Testis (tissue), 3 donors: ENCODE data around the gene CALML5. TPM values are rescaled to one million over a fixed set of nuclear protein-coding genes. Genes with fewer than 3 reads are reported as not detected.

Source experiments
- DNase-seq: peaks from one replicate; pipeline ENCODE4 v3.0.0-alpha.2; 2019
- H3K27ac ChIP-seq, 2 donors: fragments of 200-600 bp; sonication (generic); one replicate each; pipeline ENCODE4 v1.5.1; 2019
- H3K27me3 ChIP-seq: fragments of 200-600 bp; sonication (generic); one replicate; pipeline ENCODE4 v1.5.1; 2019
- H3K36me3 ChIP-seq: fragments of 200-600 bp; sonication (generic); one replicate; pipeline ENCODE4 v1.5.1; 2017; ENCODE audit warnings: low read depth; ENCODE audit errors: missing control alignments
- H3K4me1 ChIP-seq: fragments of 200-600 bp; sonication (generic); one replicate; pipeline ENCODE4 v1.5.1; 2019
- H3K4me3 ChIP-seq, 2 donors: fragments of 200-600 bp; sonication (generic); one replicate each; pipeline ENCODE4 v1.5.1; 2017 to 2019
- H3K9me3 ChIP-seq: fragments of 200-600 bp; sonication (generic); one replicate; pipeline ENCODE4 v1.5.1; 2017
- POLR2A ChIP-seq: fragments of 450-650 bp; IDR thresholded peaks from one replicate; pipeline ENCODE4 v1.6.1; 2017; ENCODE audit warnings: antibody characterized with exemption, mild to moderate bottlenecking, moderate library complexity
- WGBS, 2 donors: methylation state at CpG; one replicate each; pipeline ENCODE4 v1.1.5; 2018; 5-methylcytosine and 5-hydroxymethylcytosine counted together
- intact Hi-C: fragments of 100-400 bp; cut with DNase I; formaldehyde crosslinking; loops from one replicate; pipeline ENCODE4 v1.15.1; 2023; ENCODE audit warnings: low total_unique reads
- polyA plus RNA-seq: library from polyadenylated mRNA; stranded (reverse); fragments of 350-450 nt; fragmentation: Illumina TruSeq; extraction: RNeasy Lipid Tissue Mini Kit (QIAGEN cat#74804); gene quantifications from one replicate; pipeline ENCODE4 v1.2.3, GENCODE V29; 2014; ENCODE audit warnings: low read depth, low replicate concordance; ENCODE audit not compliant: insufficient read depth
- total RNA-seq, 2 donors: library from RNA; depleted of rRNA; stranded (reverse); fragments of >200 nt; gene quantifications; one replicate each; pipeline ENCODE4 v1.2.3, GENCODE V29; 2016
- TF ChIP-seq, protein P1 (sequence below), 3 experiments: fragments of 450-650 bp in 2 of 3; fragments of 200-600 bp in 1 of 3; sonication (generic) in 1 of 3; IDR thresholded peaks; one replicate each; pipeline ENCODE4 v1.5.1; 2016 to 2019; ENCODE audit warnings: antibody characterized with exemption in 3 of 3, mild to moderate bottlenecking in 2 of 3, moderate library complexity in 1 of 3

Gene CALML5
- total and polyA plus RNA-seq, 3 donors from 2014 or later = 0.50 TPM; not detected in 2

- no peak overlapping the region for H3K27ac ChIP-seq
- TF ChIP-seq, protein P1, sequence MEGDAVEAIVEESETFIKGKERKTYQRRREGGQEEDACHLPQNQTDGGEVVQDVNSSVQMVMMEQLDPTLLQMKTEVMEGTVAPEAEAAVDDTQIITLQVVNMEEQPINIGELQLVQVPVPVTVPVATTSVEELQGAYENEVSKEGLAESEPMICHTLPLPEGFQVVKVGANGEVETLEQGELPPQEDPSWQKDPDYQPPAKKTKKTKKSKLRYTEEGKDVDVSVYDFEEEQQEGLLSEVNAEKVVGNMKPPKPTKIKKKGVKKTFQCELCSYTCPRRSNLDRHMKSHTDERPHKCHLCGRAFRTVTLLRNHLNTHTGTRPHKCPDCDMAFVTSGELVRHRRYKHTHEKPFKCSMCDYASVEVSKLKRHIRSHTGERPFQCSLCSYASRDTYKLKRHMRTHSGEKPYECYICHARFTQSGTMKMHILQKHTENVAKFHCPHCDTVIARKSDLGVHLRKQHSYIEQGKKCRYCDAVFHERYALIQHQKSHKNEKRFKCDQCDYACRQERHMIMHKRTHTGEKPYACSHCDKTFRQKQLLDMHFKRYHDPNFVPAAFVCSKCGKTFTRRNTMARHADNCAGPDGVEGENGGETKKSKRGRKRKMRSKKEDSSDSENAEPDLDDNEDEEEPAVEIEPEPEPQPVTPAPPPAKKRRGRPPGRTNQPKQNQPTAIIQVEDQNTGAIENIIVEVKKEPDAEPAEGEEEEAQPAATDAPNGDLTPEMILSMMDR (IDR thresholded peaks at IDR 0.05) = no peak
- TF ChIP-seq POLR2A = no peak
- H3K4me3 ChIP-seq = no peak overlapping the region
- H3K4me1 ChIP-seq = no peaks in the 10 kb centered on the region
- no peak for DNase-seq
- WGBS, 2 donors = 90 to 92% methylated on average over 18 to 21 of the region's 21 CpGs
- H3K27me3 ChIP-seq = no peaks in the 10 kb centered on the region
- intact Hi-C loops = no loop called here
- no peaks in the 10 kb centered on the region for H3K9me3 ChIP-seq
- no peaks in the 10 kb centered on the region for H3K36me3 ChIP-seq
Observed at GRCh38 chr10:5480162-5480941, 19.0 kb downstream of the CALML5 start.

- Histone ChIP-seq H3K4me3 (no peak overlapping the region), H3K27me3 (no peaks in the 10 kb centered on the region), H3K27ac (no peak overlapping the region), H3K9me3 (no peaks in the 10 kb centered on the region), H3K4me1 (no peaks in the 10 kb centered on the region), H3K36me3 (no peaks in the 10 kb centered on the region)
- TF ChIP-seq, protein P1 (IDR thresholded peaks at IDR 0.05) = no peak
- TF ChIP-seq POLR2A = no peak
- no peak for DNase-seq
- intact Hi-C loops = no loop called here
- 78 to 86% methylated on average over 8 to 14 of the region's 14 CpGs for WGBS, 2 donors
Observed at GRCh38 chr10:5479481-5480161, 19.7 kb downstream of the CALML5 start.

GRCh38 chr10:5478694-5479305, 20.6 kb downstream of the CALML5 start:
- 78 to 82% methylated on average over 14 to 18 of the region's 18 CpGs for WGBS, 2 donors

GRCh38 chr10:5477948-5478693, 21.2 kb downstream of the CALML5 start:
- H3K36me3 ChIP-seq = no peaks in the 10 kb centered on the region
- TF ChIP-seq, protein P1 (IDR thresholded peaks at IDR 0.05) = no peak
- no peak for DNase-seq
- intact Hi-C loops = no loop called here
- no peak overlapping the region for H3K4me3 ChIP-seq
- WGBS, 2 donors = 71 to 82% methylated on average over 6 to 11 of the region's 11 CpGs
- H3K27me3 ChIP-seq = no peaks in the 10 kb centered on the region
- H3K9me3 ChIP-seq = no peaks in the 10 kb centered on the region
- H3K4me1 ChIP-seq = no peaks in the 10 kb centered on the region
- no peak overlapping the region for H3K27ac ChIP-seq

More at GRCh38 chr10:5478694-5479305, 20.6 kb downstream of the CALML5 start:
- Histone ChIP-seq H3K9me3 (no peaks in the 10 kb centered on the region), H3K36me3 (no peaks in the 10 kb centered on the region), H3K4me3 (no peak overlapping the region), H3K4me1 (no peaks in the 10 kb centered on the region), H3K27me3 (no peaks in the 10 kb centered on the region), H3K27ac (no peak overlapping the region)
- intact Hi-C loops = no loop called here
- DNase-seq = no peak
- TF ChIP-seq, protein P1 (IDR thresholded peaks at IDR 0.05) = no peak
- TF ChIP-seq POLR2A = no peak
